ENCODE results near the gene DHRSX.
"Not testable (repeated sequence)": the region's sequence is repeated elsewhere in the genome, so short reads cannot be mapped to it uniquely, and the experiment has no call there.

GRCh38 chrX:2479982-2480381 lies 20.8 kb downstream of the DHRSX start:
- not testable (repeated sequence) for TF ChIP-seq EZH2 (IDR thresholded peaks at IDR 0.05; ENCODE audit: low read length, missing control alignments); CTCF (conservative IDR thresholded peaks at IDR 0.05 in 1 of 2, IDR thresholded peaks at IDR 0.05 in 1 of 2; ENCODE audit: low read depth in 1 of 2, low read length in 2 of 2)
